H9 (cell line): Measurements from ENCODE around the gene GSTM1. TPM values are rescaled to one million over a fixed set of nuclear protein-coding genes. Genes with fewer than 3 reads are reported as not detected.

Experiments used
- DNase-seq: peaks from one replicate; pipeline ENCODE4 v3.0.0-alpha.2; 2017
- H2AFZ ChIP-seq: one replicate; pipeline ENCODE4 v1.6.1; 2013; ENCODE audit warnings: mild to moderate bottlenecking, low read length, control low read depth, moderate library complexity
- H2AK5ac ChIP-seq: 2 replicates; pipeline ENCODE4 v1.6.1; 2013; ENCODE audit warnings: low read length, control low read depth, mixed read lengths; ENCODE audit not compliant: insufficient read length
- H2BK120ac ChIP-seq: one replicate; pipeline ENCODE4 v1.6.1; 2013; ENCODE audit warnings: low read depth, mild to moderate bottlenecking, low read length, control low read depth, inconsistent platforms; ENCODE audit not compliant: poor library complexity, severe bottlenecking
- H2BK12ac ChIP-seq: 2 replicates; pipeline ENCODE4 v1.6.1; 2013; ENCODE audit warnings: low read length, control low read depth, mixed read lengths, low read depth; ENCODE audit not compliant: insufficient read length
- H2BK15ac ChIP-seq: 2 replicates; pipeline ENCODE4 v1.6.1; 2013; ENCODE audit warnings: low read depth, low read length, control low read depth
- H2BK20ac ChIP-seq: one replicate; pipeline ENCODE4 v1.6.1; 2013; ENCODE audit warnings: low read depth, mild to moderate bottlenecking, low read length, control low read depth, inconsistent platforms; ENCODE audit not compliant: poor library complexity, severe bottlenecking
- H2BK5ac ChIP-seq: 2 replicates; pipeline ENCODE4 v1.6.1; 2013; ENCODE audit warnings: low read length, control low read depth, mixed read lengths; ENCODE audit not compliant: insufficient read length
- H3K14ac ChIP-seq: 2 replicates; pipeline ENCODE4 v1.6.1; 2013; ENCODE audit warnings: low read length, control low read depth; ENCODE audit not compliant: insufficient read depth
- H3K18ac ChIP-seq: 2 replicates; pipeline ENCODE4 v1.6.1; 2013; ENCODE audit warnings: low read depth, mild to moderate bottlenecking, mixed read lengths, low read length, control low read depth; ENCODE audit not compliant: insufficient read length
- H3K23ac ChIP-seq: 2 replicates; pipeline ENCODE4 v1.6.1; 2013; ENCODE audit warnings: low read length, control low read depth, mixed read lengths, low read depth; ENCODE audit not compliant: insufficient read length
- H3K23me2 ChIP-seq: 2 replicates; pipeline ENCODE4 v1.6.1; 2013; ENCODE audit warnings: low read depth, mild to moderate bottlenecking, mixed read lengths, low read length, control low read depth; ENCODE audit not compliant: insufficient read length, poor library complexity, severe bottlenecking
- H3K27ac ChIP-seq: 2 replicates; pipeline ENCODE4 v1.5.1; 2013; ENCODE audit warnings: low read length, control low read depth, mixed read lengths, low read depth; ENCODE audit not compliant: insufficient read length
- H3K27me3 ChIP-seq: 2 replicates; pipeline ENCODE4 v1.6.1; 2013; ENCODE audit warnings: low read length, control low read depth, inconsistent platforms; ENCODE audit not compliant: insufficient read depth
- H3K4ac ChIP-seq: 2 replicates; pipeline ENCODE4 v1.6.1; 2013; ENCODE audit warnings: low read depth, mild to moderate bottlenecking, control low read depth, inconsistent platforms, low read length, moderate library complexity
- H3K4me1 ChIP-seq: 2 replicates; pipeline ENCODE4 v1.6.1; 2013; ENCODE audit warnings: low read length, control low read depth, inconsistent platforms; ENCODE audit not compliant: insufficient read depth
- H3K4me2 ChIP-seq: 2 replicates; pipeline ENCODE4 v1.6.1; 2013; ENCODE audit warnings: low read length, control low read depth, mixed read lengths; ENCODE audit not compliant: insufficient read length, insufficient read depth
- H3K56ac ChIP-seq: 2 replicates; pipeline ENCODE4 v1.6.1; 2013; ENCODE audit warnings: low read depth, mild to moderate bottlenecking, mixed read lengths, low read length, control low read depth; ENCODE audit not compliant: insufficient read length
- H3K79me1 ChIP-seq: 2 replicates; pipeline ENCODE4 v1.6.1; 2013; ENCODE audit warnings: low read depth, mild to moderate bottlenecking, moderate library complexity, low read length, control low read depth, inconsistent platforms; ENCODE audit not compliant: insufficient read depth, poor library complexity, severe bottlenecking
- H3K79me2 ChIP-seq: 2 replicates; pipeline ENCODE4 v1.6.1; 2013; ENCODE audit warnings: low read length, control low read depth, inconsistent platforms; ENCODE audit not compliant: insufficient read depth
- H3K9ac ChIP-seq: 2 replicates; pipeline ENCODE4 v1.6.1; 2013; ENCODE audit warnings: low read length, control low read depth, mixed read lengths; ENCODE audit not compliant: insufficient read length; ENCODE audit errors: extremely low read depth
- H3K9me3 ChIP-seq: one replicate; pipeline ENCODE4 v1.6.1; 2013; ENCODE audit warnings: low read depth, low read length, inconsistent platforms; ENCODE audit not compliant: control insufficient read depth
- H3T11ph ChIP-seq: one replicate; pipeline ENCODE4 v1.6.1; 2013; ENCODE audit warnings: mild to moderate bottlenecking, low read length, control low read depth, inconsistent platforms
- H4K20me1 ChIP-seq: one replicate; pipeline ENCODE4 v1.6.1; 2013; ENCODE audit not compliant: control insufficient read depth, insufficient read length, insufficient read depth
- H4K5ac ChIP-seq: 2 replicates; pipeline ENCODE4 v1.6.1; 2013; ENCODE audit warnings: low read depth, mild to moderate bottlenecking, mixed read lengths, low read length, control low read depth; ENCODE audit not compliant: insufficient read length
- H4K8ac ChIP-seq: replicated peaks from 2 replicates; pipeline ENCODE4 v1.6.1; 2013; ENCODE audit warnings: low read length, control low read depth, mixed read lengths, low read depth; ENCODE audit not compliant: insufficient read length
- H4K91ac ChIP-seq: 2 replicates; pipeline ENCODE4 v1.6.1; 2013; ENCODE audit warnings: low read depth, mild to moderate bottlenecking, moderate library complexity, mixed read lengths, low read length, control low read depth; ENCODE audit not compliant: insufficient read length
- H3K27ac Mint-ChIP-seq, 3 experiments: 2 replicates in 2 of 3; 3 replicates in 1 of 3; pipeline ENCODE4 v1.8.0; 2020 to 2021; ENCODE audit warnings: mixed read lengths in 3 of 3, mild to moderate bottlenecking in 1 of 3, moderate library complexity in 1 of 3
- H3K27me3 Mint-ChIP-seq: 2 replicates; pipeline ENCODE4 v1.8.0; 2021; ENCODE audit warnings: low read depth, mild to moderate bottlenecking, moderate library complexity, mixed read lengths
- H3K36me3 Mint-ChIP-seq, 3 experiments: 2 replicates in 2 of 3; 3 replicates in 1 of 3; pipeline ENCODE4 v1.8.0; 2020 to 2021; ENCODE audit warnings: low read depth in 3 of 3, mixed read lengths in 3 of 3; ENCODE audit not compliant: insufficient read depth in 1 of 3
- H3K4me1 Mint-ChIP-seq, 2 experiments: 2 replicates each; pipeline ENCODE4 v1.8.0; 2020; ENCODE audit warnings: mixed read lengths in 2 of 2
- H3K4me3 Mint-ChIP-seq, 2 experiments: 2 replicates in 1 of 2; 3 replicates in 1 of 2; pipeline ENCODE4 v1.8.0; 2020 to 2021; ENCODE audit warnings: mild to moderate bottlenecking in 2 of 2, mixed read lengths in 2 of 2, moderate library complexity in 1 of 2
- H3K9me3 Mint-ChIP-seq, 2 experiments: 2 replicates in 1 of 2; 3 replicates in 1 of 2; pipeline ENCODE4 v1.8.0; 2020; ENCODE audit warnings: mild to moderate bottlenecking in 2 of 2, mixed read lengths in 2 of 2, moderate library complexity in 1 of 2
- WGBS: extraction: QIAGEN DNeasy Blood & Tissue Kit; methylation state at CpG from one replicate; pipeline ENCODE4 v1.1.7; 2013; ENCODE audit warnings: missing lambda C conversion rate, low lambda C conversion rate, mixed read lengths; ENCODE audit not compliant: insufficient read length; ENCODE audit errors: extremely low coverage; 5-methylcytosine and 5-hydroxymethylcytosine counted together
- total RNA-seq: library from RNA; stranded (reverse); gene quantifications from 2 replicates; pipeline ENCODE4 v1.2.1, GENCODE V29; 2021
- TF ChIP-seq, protein P1 (sequence below): fragments of 200-600 bp; sonication (generic); conservative IDR thresholded peaks from 3 replicates; pipeline ENCODE4 v1.8.0; 2021; ENCODE audit warnings: antibody characterized with exemption, mild to moderate bottlenecking

The GSTM1 gene
- total RNA-seq, 1 experiment from 2014 or later: 19.5 TPM

DNA sequence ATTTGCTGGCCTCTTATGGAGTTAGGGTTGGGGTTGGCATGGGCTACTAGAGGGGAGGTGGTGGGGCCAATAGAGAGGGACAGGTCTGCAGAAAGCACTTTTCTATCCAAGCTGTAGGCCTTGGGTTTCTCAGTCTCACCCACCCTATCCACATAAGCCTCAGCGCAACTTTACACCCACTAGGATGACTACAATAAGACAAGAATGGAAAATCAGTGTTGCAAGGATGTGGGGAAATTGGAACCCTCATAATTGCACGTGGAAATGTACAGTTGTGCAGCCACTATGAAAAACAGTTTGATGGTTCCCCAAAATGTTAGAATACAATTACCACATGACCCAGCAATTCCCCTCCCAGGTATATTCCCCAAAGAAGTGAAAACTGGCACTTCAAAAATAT is 45.8 kb upstream of the GSTM1 start:
- Mint-ChIP-seq H3K4me1 (peaks cover 11 to 18% of the 10 kb centered on the region in 2 experiments), H3K36me3 (no peaks in the 10 kb centered on the region; a peak in 1 of 7 replicates), H3K27ac (no peak overlapping the region), H3K27me3 (peaks cover 15% of the 10 kb centered on the region), H3K4me3 (no peak overlapping the region), H3K9me3 (peaks cover 5 to 9% of the 10 kb centered on the region in 2 experiments)
- no peaks in the 10 kb centered on the region for H3K79me2 ChIP-seq
- no peak overlapping the region for H2BK120ac ChIP-seq
- H3K4me2 ChIP-seq: no peak overlapping the region
- no peaks in the 10 kb centered on the region for H3K79me1 ChIP-seq
- no peaks in the 10 kb centered on the region for H4K20me1 ChIP-seq
- no peak overlapping the region for H3K18ac ChIP-seq
- H2BK12ac ChIP-seq: no peak overlapping the region
- no peaks in the 10 kb centered on the region for H3K27me3 ChIP-seq
- no peak overlapping the region for H3K27ac ChIP-seq
- no peak overlapping the region for H4K91ac ChIP-seq
- H3K23ac ChIP-seq: no peak overlapping the region
- no peak overlapping the region for H3K4ac ChIP-seq
- no peaks in the 10 kb centered on the region for H3K23me2 ChIP-seq
- H3T11ph ChIP-seq: no peak overlapping the region
- no peak overlapping the region for H2BK20ac ChIP-seq
- H3K4me1 ChIP-seq: no peaks in the 10 kb centered on the region
- TF ChIP-seq, protein P1, sequence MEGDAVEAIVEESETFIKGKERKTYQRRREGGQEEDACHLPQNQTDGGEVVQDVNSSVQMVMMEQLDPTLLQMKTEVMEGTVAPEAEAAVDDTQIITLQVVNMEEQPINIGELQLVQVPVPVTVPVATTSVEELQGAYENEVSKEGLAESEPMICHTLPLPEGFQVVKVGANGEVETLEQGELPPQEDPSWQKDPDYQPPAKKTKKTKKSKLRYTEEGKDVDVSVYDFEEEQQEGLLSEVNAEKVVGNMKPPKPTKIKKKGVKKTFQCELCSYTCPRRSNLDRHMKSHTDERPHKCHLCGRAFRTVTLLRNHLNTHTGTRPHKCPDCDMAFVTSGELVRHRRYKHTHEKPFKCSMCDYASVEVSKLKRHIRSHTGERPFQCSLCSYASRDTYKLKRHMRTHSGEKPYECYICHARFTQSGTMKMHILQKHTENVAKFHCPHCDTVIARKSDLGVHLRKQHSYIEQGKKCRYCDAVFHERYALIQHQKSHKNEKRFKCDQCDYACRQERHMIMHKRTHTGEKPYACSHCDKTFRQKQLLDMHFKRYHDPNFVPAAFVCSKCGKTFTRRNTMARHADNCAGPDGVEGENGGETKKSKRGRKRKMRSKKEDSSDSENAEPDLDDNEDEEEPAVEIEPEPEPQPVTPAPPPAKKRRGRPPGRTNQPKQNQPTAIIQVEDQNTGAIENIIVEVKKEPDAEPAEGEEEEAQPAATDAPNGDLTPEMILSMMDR: no peak
- H4K5ac ChIP-seq: no peak overlapping the region
- no peaks in the 10 kb centered on the region for H3K9me3 ChIP-seq
- H3K56ac ChIP-seq: no peak overlapping the region
- H3K9ac ChIP-seq: no peak overlapping the region
- H4K8ac ChIP-seq: no peak overlapping the region
- DNase-seq: no peak
- WGBS: no CpG with 5 or more reads among the region's 2 CpGs
- H2AFZ ChIP-seq: no peak overlapping the region
- H3K14ac ChIP-seq: no peak overlapping the region
- H2AK5ac ChIP-seq: no peak overlapping the region
- no peak overlapping the region for H2BK15ac ChIP-seq
- no peak overlapping the region for H2BK5ac ChIP-seq
